ENCODE results near the gene WAPL. TPM values are rescaled to one million over a fixed set of nuclear protein-coding genes. Genes with fewer than 3 reads are reported as not detected.

The WAPL gene
- total and polyA plus RNA-seq, 2 of the 13 experiments (the other 11 are each of a cell fraction or from before 2014, with no cell fraction given), result 13.2 to 43.5 TPM

- TF ChIP-seq RELA (CRISPR knock-in tag; IDR thresholded peaks at IDR 0.05) (no peak; the same call in 1 of the 2 replicates), KDM5A (IDR thresholded peaks at IDR 0.05; ENCODE audit: borderline replicate concordance, low read length) (peak; percentile 45; the same call in 1 of the 2 replicates), DMAP1 (CRISPR knock-in tag; IDR thresholded peaks at IDR 0.05) (peak; percentile 66), KAT8 (CRISPR knock-in tag; IDR thresholded peaks at IDR 0.05) (no peak), ATF5 (CRISPR knock-in tag; IDR thresholded peaks at IDR 0.05; ENCODE audit: low read depth) (0 out of 2 replicates have a peak, but pooled peaks have one; percentile 54), RARG (CRISPR knock-in tag; IDR thresholded peaks at IDR 0.05; ENCODE audit: low read depth) (no peak), ZNF543 (CRISPR knock-in tag; IDR thresholded peaks at IDR 0.05) (peak; percentile 76), AKAP8 (CRISPR knock-in tag; IDR thresholded peaks at IDR 0.05) (peak; percentile 68; the same call in 1 of the 2 replicates), ZNF292 (CRISPR knock-in tag; IDR thresholded peaks at IDR 0.05; ENCODE audit: borderline replicate concordance, low read depth) (no peak), TARDBP (CRISPR knock-in tag; IDR thresholded peaks at IDR 0.05) (peak; percentile 55; the same call in 1 of the 2 replicates), PHF20 (CRISPR knock-in tag; IDR thresholded peaks at IDR 0.05) (peak; percentile 72), ZNF878 (CRISPR knock-in tag; IDR thresholded peaks at IDR 0.05) (no peak), ZBTB7B (CRISPR knock-in tag; IDR thresholded peaks at IDR 0.05) (no peak), ZNF205 (CRISPR knock-in tag; IDR thresholded peaks at IDR 0.05) (no peak), RFXANK (CRISPR knock-in tag; IDR thresholded peaks at IDR 0.05) (no peak), SMAD1 (CRISPR knock-in tag; IDR thresholded peaks at IDR 0.05; ENCODE audit: borderline replicate concordance, low read depth) (peak; percentile 74; the same call in 1 of the 2 replicates), TSC22D2 (CRISPR knock-in tag; IDR thresholded peaks at IDR 0.05; ENCODE audit: borderline replicate concordance) (peak; percentile 50; the same call in 1 of the 2 replicates), RCOR2 (CRISPR knock-in tag; IDR thresholded peaks at IDR 0.05) (no peak), ZBTB43 (CRISPR knock-in tag; conservative IDR thresholded peaks at IDR 0.05) (no peak; the same call in 1 of the 2 replicates), ZNF251 (CRISPR knock-in tag; IDR thresholded peaks at IDR 0.05) (no peak), DZIP1 (CRISPR knock-in tag; IDR thresholded peaks at IDR 0.05) (peak; percentile 87; the same call in 1 of the 2 replicates), ZFP82 (CRISPR knock-in tag; IDR thresholded peaks at IDR 0.05; ENCODE audit: borderline replicate concordance) (no peak), ZNF296 (CRISPR knock-in tag; conservative IDR thresholded peaks at IDR 0.05) (no peak), ZNF468 (CRISPR knock-in tag; IDR thresholded peaks at IDR 0.05) (peak; percentile 72; the same call in 1 of the 2 replicates)
- TF ChIP-seq, protein P1, sequence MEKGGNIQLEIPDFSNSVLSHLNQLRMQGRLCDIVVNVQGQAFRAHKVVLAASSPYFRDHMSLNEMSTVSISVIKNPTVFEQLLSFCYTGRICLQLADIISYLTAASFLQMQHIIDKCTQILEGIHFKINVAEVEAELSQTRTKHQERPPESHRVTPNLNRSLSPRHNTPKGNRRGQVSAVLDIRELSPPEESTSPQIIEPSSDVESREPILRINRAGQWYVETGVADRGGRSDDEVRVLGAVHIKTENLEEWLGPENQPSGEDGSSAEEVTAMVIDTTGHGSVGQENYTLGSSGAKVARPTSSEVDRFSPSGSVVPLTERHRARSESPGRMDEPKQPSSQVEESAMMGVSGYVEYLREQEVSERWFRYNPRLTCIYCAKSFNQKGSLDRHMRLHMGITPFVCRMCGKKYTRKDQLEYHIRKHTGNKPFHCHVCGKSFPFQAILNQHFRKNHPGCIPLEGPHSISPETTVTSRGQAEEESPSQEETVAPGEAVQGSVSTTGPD (CRISPR knock-in tag; IDR thresholded peaks at IDR 0.05), result no peak
Measured at GRCh38 chr10:86521678-86522509, at the start of gene WAPL (continued).
